Natural killer cell (primary cell): ENCODE data around the gene TUBG2. TPM values are rescaled to one million over a fixed set of nuclear protein-coding genes. Genes with fewer than 3 reads are reported as not detected.

Experiments used
- ATAC-seq, 3 donors: fragments of 150-1000 bp in 2 of 3; fragments of 200-7000 bp in 1 of 3; cut with Tn5 transposase; 1 replicate in 1 of 3; 2 replicates in 2 of 3; pipeline ENCODE4 v1.10.0; 2021; ENCODE audit warnings: mild to moderate bottlenecking in 2 of 3, moderate library complexity in 2 of 3
- DNase-seq, 2 donors: peaks; one replicate each; pipeline versions ENCODE4 v3.0.0 to v3.0.0-alpha.2; 2013 to 2021; ENCODE audit warnings: mixed read lengths in 1 of 2
- H3K27ac ChIP-seq: one replicate; pipeline ENCODE4 v1.5.1; 2013; ENCODE audit warnings: mild to moderate bottlenecking, low read length
- H3K27me3 ChIP-seq: one replicate; pipeline ENCODE4 v1.6.1; 2013; ENCODE audit warnings: low read length; ENCODE audit not compliant: control insufficient read depth, insufficient read depth
- H3K36me3 ChIP-seq: one replicate; pipeline ENCODE4 v1.6.1; 2013; ENCODE audit warnings: low read length; ENCODE audit not compliant: control insufficient read depth, insufficient read depth
- H3K4me1 ChIP-seq: one replicate; pipeline ENCODE4 v1.6.1; 2013; ENCODE audit warnings: low read length; ENCODE audit not compliant: control insufficient read depth, insufficient read depth
- H3K4me3 ChIP-seq: one replicate; pipeline ENCODE4 v1.5.1; 2013; ENCODE audit warnings: low read length
- H3K9me3 ChIP-seq: one replicate; pipeline ENCODE4 v1.6.1; 2013; ENCODE audit warnings: low read length; ENCODE audit not compliant: control insufficient read depth, insufficient read depth
- H3K27ac Mint-ChIP-seq, 2 donors: one replicate each; pipeline ENCODE4 v1.8.0; 2022; ENCODE audit warnings: mild to moderate bottlenecking in 2 of 2, mixed read lengths in 2 of 2, moderate library complexity in 1 of 2
- H3K27me3 Mint-ChIP-seq, 2 donors: one replicate each; pipeline ENCODE4 v1.8.0; 2022; ENCODE audit warnings: low read depth in 2 of 2, mixed read lengths in 2 of 2
- H3K36me3 Mint-ChIP-seq: one replicate; pipeline ENCODE4 v1.8.0; 2022; ENCODE audit warnings: mixed read lengths
- H3K4me1 Mint-ChIP-seq, 2 donors: one replicate each; pipeline ENCODE4 v1.8.0; 2022; ENCODE audit warnings: mixed read lengths in 2 of 2
- H3K4me3 Mint-ChIP-seq: one replicate; pipeline ENCODE4 v1.8.0; 2022; ENCODE audit warnings: mild to moderate bottlenecking, moderate library complexity, mixed read lengths
- H3K9me3 Mint-ChIP-seq, 2 donors: one replicate each; pipeline ENCODE4 v1.8.0; 2022; ENCODE audit warnings: mixed read lengths in 2 of 2
- CTCF ChIP-seq: fragments of 200-600 bp; IDR thresholded peaks from one replicate; pipeline ENCODE4 v1.8.0; 2022; ENCODE audit warnings: antibody characterized with exemption
- WGBS: methylation state at CpG from one replicate; pipeline ENCODE4 v1.1.7; 2013; ENCODE audit warnings: missing lambda C conversion rate; ENCODE audit not compliant: insufficient coverage; 5-methylcytosine and 5-hydroxymethylcytosine counted together
- intact Hi-C: fragments of 100-400 bp; cut with micrococcal nuclease; formaldehyde crosslinking; loops from one replicate; pipeline ENCODE4 v1.14.2; 2022
- total RNA-seq, 4 donors: library from RNA; stranded (reverse); fragments of 120-200 nt in 1 of 4; gene quantifications; one replicate each; pipeline versions ENCODE4 v1.2.3 to v1.2.4, GENCODE V29; 2013 to 2022

The TUBG2 gene
- total RNA-seq, 3 donors from 2014 or later (not counting 1 experiment from before 2014, with no cell fraction given) = 7.8 to 14.2 (median 9.6) TPM

- ATAC-seq = peak; percentile 46 to 69 (median 58)
Observed at GRCh38 chr17:42679492-42680330, 20.6 kb downstream of the TUBG2 start.

GRCh38 chr17:42680331-42680808, 21.3 kb downstream of the TUBG2 start:
- Mint-ChIP-seq H3K9me3 (no peaks in the 10 kb centered on the region), H3K36me3 (no peaks in the 10 kb centered on the region), H3K4me1 (peaks cover 25 to 56% of the 10 kb centered on the region in 2 donors), H3K4me3 (peak overlapping the region; percentile 77), H3K27ac (peak overlapping the region; percentile 50 to 81), H3K27me3 (peaks cover 31 to 37% of the 10 kb centered on the region in 2 donors)
- H3K9me3 ChIP-seq = no peaks in the 10 kb centered on the region
- no peak for DNase-seq
- no peak for ATAC-seq
- TF ChIP-seq CTCF = no peak
- H3K36me3 ChIP-seq = no peaks in the 10 kb centered on the region
- H3K4me1 ChIP-seq = peaks cover 78% of the 10 kb centered on the region
- 78% methylated on average over 20 of the region's 20 CpGs for WGBS
- peaks cover 39% of the 10 kb centered on the region for H3K27me3 ChIP-seq
- intact Hi-C loops = no loop called here
- H3K27ac ChIP-seq = no peak overlapping the region
- no peak overlapping the region for H3K4me3 ChIP-seq

More at GRCh38 chr17:42679492-42680330, 20.6 kb downstream of the TUBG2 start:
- Mint-ChIP-seq H3K27ac (peak overlapping the region; percentile 41 to 81), H3K9me3 (no peaks in the 10 kb centered on the region), H3K36me3 (no peaks in the 10 kb centered on the region), H3K4me3 (peak overlapping the region; percentile 75), H3K4me1 (peaks cover 25 to 58% of the 10 kb centered on the region in 2 donors), H3K27me3 (peaks cover 27 to 42% of the 10 kb centered on the region in 2 donors)
- H3K36me3 ChIP-seq = no peaks in the 10 kb centered on the region
- peak; percentile 74 to 90 for DNase-seq
- intact Hi-C loops = loop anchor here (1.0 to 2.0 kb wide), 2 partner anchors 71 to 101 kb away; partner anchors contain the start of genes RETREG3 and TUBG1
- H3K27ac ChIP-seq = peak overlapping the region; percentile 58
- H3K4me1 ChIP-seq = peaks cover 83% of the 10 kb centered on the region
- H3K27me3 ChIP-seq = peaks cover 40% of the 10 kb centered on the region
- peak overlapping the region; percentile 31 for H3K4me3 ChIP-seq
- peak; percentile 86 for TF ChIP-seq CTCF
- 7% methylated on average over 78 of the region's 78 CpGs for WGBS
- H3K9me3 ChIP-seq = no peaks in the 10 kb centered on the region

GRCh38 chr17:42681976-42682721, 23.1 kb downstream of the TUBG2 start, which contains the start of gene CNTNAP1:
TSS of gene CNTNAP1 (plus strand) at chr17:42682531. CDS start at chr17:42682830, 299 bp downstream.
- no peak for ATAC-seq
- H3K27me3 ChIP-seq = peaks cover 26% of the 10 kb centered on the region
- no peak for TF ChIP-seq CTCF
- DNase-seq = peak in 1 of 2 donors; percentile 50
- Mint-ChIP-seq H3K27me3 (peaks cover 34 to 37% of the 10 kb centered on the region in 2 donors), H3K9me3 (no peaks in the 10 kb centered on the region), H3K27ac (peak within 1 kb of the TSS in 1 of 2 donors; percentile 58), H3K4me3 (peak within 1 kb of the TSS; percentile 41), H3K4me1 (peaks cover 21 to 45% of the 10 kb centered on the region in 2 donors), H3K36me3 (no peaks in the 10 kb centered on the region)
- intact Hi-C loops = no loop called here
- H3K36me3 ChIP-seq = no peaks in the 10 kb centered on the region
- WGBS = 9% methylated on average over 22 of the region's 22 CpGs
- no peak within 1 kb of the TSS for H3K4me3 ChIP-seq
- no peak within 1 kb of the TSS for H3K27ac ChIP-seq
- no peaks in the 10 kb centered on the region for H3K9me3 ChIP-seq
- peaks cover 62% of the 10 kb centered on the region for H3K4me1 ChIP-seq
